Body of pancreas (tissue), 4 donors: ENCODE data around the gene FGFR3.

Experiments
- POLR2A ChIP-seq, 3 donors: fragments of 450-650 bp; IDR thresholded peaks; one replicate each; pipeline ENCODE4 v1.6.1; 2016; ENCODE audit warnings: antibody characterized with exemption in 3 of 3, mild to moderate bottlenecking in 2 of 3
- TF ChIP-seq, protein P1 (sequence below), 7 experiments: fragments of 450-650 bp in 4 of 7; fragments of 200-600 bp in 3 of 7; sonication (generic) in 3 of 7; IDR thresholded peaks; one replicate each; pipeline ENCODE4 v1.5.1; 2016 to 2019; ENCODE audit warnings: antibody characterized with exemption in 7 of 7

DNA sequence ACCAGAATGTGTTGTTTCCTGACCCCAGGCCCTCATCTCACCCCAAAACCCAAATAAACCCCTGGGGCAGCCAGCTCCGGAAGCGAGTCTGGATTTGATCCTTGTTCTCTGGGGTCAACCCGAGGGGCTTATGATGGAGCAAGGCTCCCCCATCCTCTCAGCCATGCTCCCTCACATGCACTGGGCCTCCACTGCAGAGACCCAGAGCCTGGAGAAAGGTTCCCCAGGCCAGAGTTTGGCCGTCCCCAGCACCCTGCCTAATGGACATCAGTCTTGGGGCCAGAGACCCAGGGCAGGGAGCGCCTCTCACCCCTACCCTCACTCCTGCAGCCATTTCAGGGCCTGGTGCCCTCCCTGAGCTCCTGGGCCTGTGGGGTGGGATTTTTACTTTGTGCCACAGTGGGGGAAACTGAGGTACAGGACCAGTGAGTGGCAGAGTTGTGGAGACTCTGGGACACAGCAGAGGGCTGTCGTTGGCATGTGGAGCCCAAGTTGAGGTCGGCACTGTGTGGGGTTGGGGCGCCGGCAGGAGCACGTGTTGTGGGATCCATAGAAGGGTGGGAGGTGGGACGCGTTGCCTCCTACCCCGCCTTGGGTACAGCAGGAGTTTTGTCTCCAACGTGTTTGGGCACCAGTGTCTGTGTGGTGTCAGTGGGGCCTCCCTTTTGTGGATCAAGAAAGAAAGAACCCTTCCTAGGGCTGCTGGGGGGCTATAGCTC is 3.6 kb downstream of the FGFR3 start:
- no peak for TF ChIP-seq POLR2A (IDR thresholded peaks at IDR 0.05)
- TF ChIP-seq, protein P1, sequence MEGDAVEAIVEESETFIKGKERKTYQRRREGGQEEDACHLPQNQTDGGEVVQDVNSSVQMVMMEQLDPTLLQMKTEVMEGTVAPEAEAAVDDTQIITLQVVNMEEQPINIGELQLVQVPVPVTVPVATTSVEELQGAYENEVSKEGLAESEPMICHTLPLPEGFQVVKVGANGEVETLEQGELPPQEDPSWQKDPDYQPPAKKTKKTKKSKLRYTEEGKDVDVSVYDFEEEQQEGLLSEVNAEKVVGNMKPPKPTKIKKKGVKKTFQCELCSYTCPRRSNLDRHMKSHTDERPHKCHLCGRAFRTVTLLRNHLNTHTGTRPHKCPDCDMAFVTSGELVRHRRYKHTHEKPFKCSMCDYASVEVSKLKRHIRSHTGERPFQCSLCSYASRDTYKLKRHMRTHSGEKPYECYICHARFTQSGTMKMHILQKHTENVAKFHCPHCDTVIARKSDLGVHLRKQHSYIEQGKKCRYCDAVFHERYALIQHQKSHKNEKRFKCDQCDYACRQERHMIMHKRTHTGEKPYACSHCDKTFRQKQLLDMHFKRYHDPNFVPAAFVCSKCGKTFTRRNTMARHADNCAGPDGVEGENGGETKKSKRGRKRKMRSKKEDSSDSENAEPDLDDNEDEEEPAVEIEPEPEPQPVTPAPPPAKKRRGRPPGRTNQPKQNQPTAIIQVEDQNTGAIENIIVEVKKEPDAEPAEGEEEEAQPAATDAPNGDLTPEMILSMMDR (IDR thresholded peaks at IDR 0.05): no peak
